ENCODE measurements around the gene TBL1XR1.

The TBL1XR1 gene

DNA sequence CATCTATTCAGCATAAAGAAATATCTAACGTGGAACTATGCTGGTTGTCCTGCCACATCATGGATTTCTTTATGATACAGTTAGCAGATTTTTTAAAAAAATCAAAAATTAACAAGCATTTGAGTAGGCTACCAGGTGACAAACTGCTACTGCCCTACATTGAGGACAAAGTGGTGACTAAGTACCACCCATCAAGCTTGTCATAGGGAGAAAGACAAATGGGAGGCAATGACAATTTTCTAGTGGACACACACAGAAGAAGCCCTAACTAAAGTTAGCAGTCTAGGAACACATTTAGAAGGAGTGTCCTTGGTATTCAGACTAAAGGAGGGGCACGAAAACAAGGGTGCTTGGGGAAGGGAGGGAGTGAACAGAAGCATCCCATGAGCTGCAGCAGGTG, 131.2 kb downstream of the TBL1XR1 start:
- TF ChIP-seq, protein P1, sequence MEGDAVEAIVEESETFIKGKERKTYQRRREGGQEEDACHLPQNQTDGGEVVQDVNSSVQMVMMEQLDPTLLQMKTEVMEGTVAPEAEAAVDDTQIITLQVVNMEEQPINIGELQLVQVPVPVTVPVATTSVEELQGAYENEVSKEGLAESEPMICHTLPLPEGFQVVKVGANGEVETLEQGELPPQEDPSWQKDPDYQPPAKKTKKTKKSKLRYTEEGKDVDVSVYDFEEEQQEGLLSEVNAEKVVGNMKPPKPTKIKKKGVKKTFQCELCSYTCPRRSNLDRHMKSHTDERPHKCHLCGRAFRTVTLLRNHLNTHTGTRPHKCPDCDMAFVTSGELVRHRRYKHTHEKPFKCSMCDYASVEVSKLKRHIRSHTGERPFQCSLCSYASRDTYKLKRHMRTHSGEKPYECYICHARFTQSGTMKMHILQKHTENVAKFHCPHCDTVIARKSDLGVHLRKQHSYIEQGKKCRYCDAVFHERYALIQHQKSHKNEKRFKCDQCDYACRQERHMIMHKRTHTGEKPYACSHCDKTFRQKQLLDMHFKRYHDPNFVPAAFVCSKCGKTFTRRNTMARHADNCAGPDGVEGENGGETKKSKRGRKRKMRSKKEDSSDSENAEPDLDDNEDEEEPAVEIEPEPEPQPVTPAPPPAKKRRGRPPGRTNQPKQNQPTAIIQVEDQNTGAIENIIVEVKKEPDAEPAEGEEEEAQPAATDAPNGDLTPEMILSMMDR (conservative IDR thresholded peaks at IDR 0.05; ENCODE audit: low read depth, low read length) = no peak
- DNase-seq (ENCODE audit: low read depth) = no peak
- H3K4me3 ChIP-seq (ENCODE audit: low read depth, low read length) = no peak overlapping the region

DNA sequence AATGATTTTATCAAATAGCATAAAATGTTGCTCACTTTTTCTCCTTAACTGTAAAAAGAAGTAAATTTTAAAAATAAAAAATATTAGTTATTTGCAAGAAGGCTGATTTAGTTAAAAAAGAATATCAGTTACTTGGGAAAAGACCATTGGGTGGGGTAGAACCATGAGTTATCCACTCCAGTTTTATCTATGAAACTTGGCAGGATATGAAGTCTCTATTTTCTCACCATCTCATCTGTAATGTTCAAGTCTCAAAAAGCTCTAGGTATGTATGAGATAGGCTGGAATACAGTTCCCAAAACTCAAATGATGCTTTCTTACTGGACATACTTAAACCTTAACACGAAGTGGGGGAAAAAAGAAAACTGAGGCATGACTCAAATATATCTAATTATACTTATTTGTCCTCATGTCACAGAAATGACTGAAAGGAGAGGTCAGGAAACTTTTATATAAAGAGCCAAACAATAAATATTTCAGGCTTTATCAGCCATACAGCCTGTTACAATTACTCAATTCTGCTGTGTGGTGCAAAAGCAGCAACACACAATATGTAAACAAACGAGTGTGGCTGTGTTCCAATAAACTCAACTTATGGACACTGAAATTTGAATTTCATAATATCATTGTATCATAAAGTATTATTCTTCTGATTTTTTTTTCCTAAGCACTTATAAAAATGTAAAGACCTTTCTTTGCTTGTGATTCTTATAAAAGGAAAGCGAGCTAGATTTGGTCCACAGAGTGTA, 131.8 kb downstream of the TBL1XR1 start:
- H3K4me3 ChIP-seq (ENCODE audit: low read depth, low read length) = no peak overlapping the region
- TF ChIP-seq, protein P1 (conservative IDR thresholded peaks at IDR 0.05; ENCODE audit: low read depth, low read length) = no peak
- DNase-seq (ENCODE audit: low read depth) = peak; percentile 19

DNA sequence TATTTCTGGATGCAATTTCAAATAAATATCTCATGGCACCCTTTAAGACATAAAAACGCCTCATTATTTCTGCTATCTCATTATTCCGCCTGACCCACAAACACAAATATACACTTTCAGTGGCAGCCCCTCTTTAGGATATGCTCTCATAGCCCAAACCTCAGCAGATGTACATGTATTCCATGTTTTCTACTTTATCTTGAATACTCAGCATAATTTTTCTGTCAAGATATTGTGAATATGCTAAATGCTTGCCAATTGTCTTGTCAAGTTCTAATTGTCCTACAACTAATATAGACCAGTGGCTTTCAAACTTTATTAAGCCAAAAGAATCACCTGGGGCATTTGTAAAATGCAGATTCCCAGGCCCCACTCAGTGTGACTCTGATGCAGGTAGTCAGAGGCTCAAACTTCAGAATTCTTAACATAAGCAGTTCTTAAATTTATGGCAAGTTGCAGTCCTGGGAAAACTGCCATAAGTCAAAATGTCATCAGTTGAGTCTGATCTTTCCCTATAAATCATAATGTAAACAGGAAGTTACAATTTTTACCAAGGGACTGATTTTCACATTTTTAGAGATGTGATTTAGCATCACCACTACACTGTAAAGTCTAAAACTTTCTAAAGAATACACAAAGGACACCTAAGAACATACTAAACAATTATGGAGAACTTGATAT, 135.1 kb downstream of the TBL1XR1 start:
- TF ChIP-seq, protein P1 (conservative IDR thresholded peaks at IDR 0.05; ENCODE audit: low read depth, low read length) = no peak
- no peak for DNase-seq (ENCODE audit: low read depth)
- H3K4me3 ChIP-seq (ENCODE audit: low read depth, low read length) = no peak overlapping the region

DNA sequence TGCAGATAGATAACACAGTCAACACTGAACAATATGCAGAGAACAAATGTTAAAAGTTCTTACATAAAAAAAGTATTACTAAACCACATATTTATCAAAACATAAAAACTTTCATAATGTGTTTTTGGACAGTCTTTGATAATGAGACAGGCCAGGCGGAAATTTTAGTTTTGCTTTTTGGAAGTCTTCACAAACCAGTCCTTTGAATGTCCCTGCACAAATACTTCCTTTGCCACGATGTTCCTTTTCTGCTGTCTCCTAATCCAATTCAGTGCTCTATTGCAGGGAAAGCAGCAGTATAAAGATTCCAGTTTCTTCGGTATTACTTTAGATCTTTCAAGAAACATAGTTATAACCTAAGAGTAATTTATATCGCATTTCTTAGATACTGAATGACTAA, 135.9 kb downstream of the TBL1XR1 start:
- no peak for DNase-seq (ENCODE audit: low read depth)
- no peak overlapping the region for H3K4me3 ChIP-seq (ENCODE audit: low read depth, low read length)
- TF ChIP-seq, protein P1 (conservative IDR thresholded peaks at IDR 0.05; ENCODE audit: low read depth, low read length) = no peak

DNA sequence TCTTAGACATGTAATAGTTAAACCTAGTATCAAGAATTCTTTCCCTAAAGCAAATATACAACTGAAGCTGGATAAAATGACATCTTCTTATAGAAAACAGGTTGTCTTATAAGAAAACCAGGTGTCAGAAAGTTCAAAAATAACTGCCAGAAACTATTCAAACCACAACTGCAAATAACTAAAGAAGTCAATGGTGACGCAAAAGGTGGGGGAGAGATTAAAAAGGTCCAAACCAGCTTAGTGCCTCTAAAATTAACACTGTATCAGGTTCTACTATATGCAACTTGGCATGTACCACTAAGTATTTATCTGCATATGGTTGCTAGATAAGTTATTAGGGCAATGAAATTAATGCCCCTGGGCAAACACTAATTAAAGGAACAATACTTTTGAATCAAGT, 136.8 kb downstream of the TBL1XR1 start:
- TF ChIP-seq, protein P1 (conservative IDR thresholded peaks at IDR 0.05; ENCODE audit: low read depth, low read length) = no peak
- no peak overlapping the region for H3K4me3 ChIP-seq (ENCODE audit: low read depth, low read length)
- DNase-seq (ENCODE audit: low read depth) = no peak

DNA sequence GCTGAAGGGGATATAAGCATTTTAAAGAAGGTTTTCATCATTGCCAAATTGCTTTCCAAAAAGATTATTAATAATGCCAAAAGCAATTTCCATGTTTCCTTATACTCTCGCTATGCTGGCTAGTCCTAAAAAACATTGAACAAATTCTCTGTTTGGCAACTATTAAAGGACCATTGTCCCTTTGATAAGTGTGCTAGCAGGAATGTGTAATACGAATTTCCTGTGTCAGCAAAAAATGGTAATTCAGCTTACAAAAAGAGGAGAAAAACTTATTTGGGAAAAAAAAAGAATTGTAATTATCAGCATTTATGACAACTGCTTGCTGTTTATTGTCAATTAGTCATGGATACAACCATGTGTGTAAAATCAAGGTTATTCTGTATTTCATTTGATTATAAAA, 138.6 kb downstream of the TBL1XR1 start:
- TF ChIP-seq, protein P1 (conservative IDR thresholded peaks at IDR 0.05; ENCODE audit: low read depth, low read length) = no peak
- DNase-seq (ENCODE audit: low read depth) = no peak
- no peak overlapping the region for H3K4me3 ChIP-seq (ENCODE audit: low read depth, low read length)

DNA sequence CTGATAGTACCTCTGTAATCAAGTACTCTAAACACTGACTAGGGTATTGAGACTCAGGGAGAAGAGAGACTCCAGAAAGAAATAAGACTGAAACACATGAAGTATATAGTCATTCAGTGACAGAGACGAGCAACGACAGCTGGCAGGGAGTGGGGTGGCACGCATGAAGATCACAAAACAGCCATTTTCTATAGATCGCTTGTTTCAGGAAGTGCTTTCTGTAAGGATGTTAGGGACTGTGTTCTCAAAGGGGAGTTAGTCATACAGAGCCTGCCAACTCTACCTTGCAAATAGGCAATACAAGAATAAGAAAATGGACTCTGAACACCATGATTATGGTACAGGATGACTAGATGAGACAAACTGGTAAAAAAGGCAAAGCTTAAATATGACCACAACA, 139.5 kb downstream of the TBL1XR1 start:
- TF ChIP-seq, protein P1 (conservative IDR thresholded peaks at IDR 0.05; ENCODE audit: low read depth, low read length) = no peak
- no peak overlapping the region for H3K4me3 ChIP-seq (ENCODE audit: low read depth, low read length)
- no peak for DNase-seq (ENCODE audit: low read depth)
